ENCODE data around the gene OR4K15. TPM values are rescaled to one million over a fixed set of nuclear protein-coding genes. Genes with fewer than 3 reads are reported as not detected.

OR4K15 gene
- total RNA-seq (2012; rRNA removed), result not detected in 2 replicates
- not detected in 2 replicates for polyA plus RNA-seq (2012; rRNA removed)
- not detected in 2 replicates for polyA plus RNA-seq (2012; cell fraction: cytosol; rRNA removed)
- polyA plus RNA-seq (2012; cell fraction: nucleus; rRNA removed; ENCODE audit: low replicate concordance), result not detected in 2 replicates
- Bru-seq, nascent RNA, result not detected
- not detected for BruChase-seq, experiment 1, labeled RNA remaining after a 6-hour chase
- not detected for BruChase-seq, experiment 2, labeled RNA remaining after a 2-hour chase
- long read RNA-seq, result 0 reads

DNA sequence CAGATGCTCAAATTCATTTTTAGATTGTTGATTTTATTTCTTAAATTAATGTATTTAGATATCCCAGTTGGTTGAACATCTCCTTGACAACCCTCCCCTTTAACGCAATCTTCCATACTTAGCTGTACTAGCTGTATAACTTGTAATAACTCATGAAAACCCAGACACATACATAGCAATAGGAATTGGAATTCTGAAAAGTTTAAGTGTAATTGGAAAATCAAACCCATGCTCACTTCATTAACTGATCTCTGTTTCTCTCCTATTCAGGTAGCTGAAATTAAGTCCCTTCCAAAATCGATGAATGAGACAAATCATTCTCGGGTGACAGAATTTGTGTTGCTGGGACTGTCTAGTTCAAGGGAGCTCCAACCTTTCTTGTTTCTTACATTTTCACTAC lies at the start of gene OR4K15:
OR4K15 (plus strand) TSS at position 301 of the 400 bp plus-strand sequence; CDS start at position 301, 0 bp downstream.
- Histone ChIP-seq H4K5ac (ENCODE audit: low read depth, low read length) (no peak within 1 kb of the TSS), H2BK120ac (ENCODE audit: low read depth, low read length) (no peak within 1 kb of the TSS), H3K56ac (ENCODE audit: extremely low read depth, insufficient read depth, low read length) (no peak within 1 kb of the TSS), H2AK9ac (replicated peaks; ENCODE audit: low read depth, low read length, poor library complexity) (no peak within 1 kb of the TSS), H4K8ac (ENCODE audit: low read depth in 2 of 2, low read length in 2 of 2) (no peak within 1 kb of the TSS), H3K18ac (ENCODE audit: low read depth, low read length) (no peak within 1 kb of the TSS), H2BK20ac (ENCODE audit: low read depth, low read length) (no peak within 1 kb of the TSS), H3K4me3 (ENCODE audit: insufficient read depth, low read depth, low read length) (no peak within 1 kb of the TSS), H2BK15ac (ENCODE audit: low read depth, low read length) (no peak within 1 kb of the TSS), H3K79me1 (ENCODE audit: low read depth in 1 of 2, low read length in 2 of 2) (no peaks in the 10 kb centered on the region), H3K4me1 (ENCODE audit: control insufficient read depth, insufficient read depth, low read length) (no peaks in the 10 kb centered on the region), H3K4me2 (ENCODE audit: low read depth, low read length) (no peak within 1 kb of the TSS), H3K27me3 (ENCODE audit: control insufficient read depth, insufficient read depth, low read length) (no peaks in the 10 kb centered on the region), H3K9me1 (ENCODE audit: insufficient read depth, low read length) (no peaks in the 10 kb centered on the region), H3K14ac (replicated peaks; ENCODE audit: low read depth, low read length) (no peak within 1 kb of the TSS), H2BK5ac (ENCODE audit: low read depth, low read length, poor library complexity, severe bottlenecking) (no peak within 1 kb of the TSS), H3K36me3 (ENCODE audit: control insufficient read depth, insufficient read depth, low read length) (no peaks in the 10 kb centered on the region), H3K23ac (ENCODE audit: low read depth, low read length) (no peak within 1 kb of the TSS), H4K91ac (ENCODE audit: insufficient read depth, low read depth, low read length) (no peak within 1 kb of the TSS), H2AK5ac (ENCODE audit: low read depth, low read length) (no peak within 1 kb of the TSS), H3K9ac (ENCODE audit: low read depth, low read length) (no peak within 1 kb of the TSS), H3K9me3 (ENCODE audit: control insufficient read depth, insufficient read depth, low read length) (0 out of 2 replicates have a peak, but pooled peaks cover 2% of the 10 kb centered on the region), H2AFZ (replicated peaks; ENCODE audit: low read length, poor library complexity) (no peak within 1 kb of the TSS), H4K20me1 (ENCODE audit: insufficient read depth, low read length) (no peaks in the 10 kb centered on the region), H3K27ac (ENCODE audit: insufficient read depth, low read length) (no peak within 1 kb of the TSS), H3K4ac (ENCODE audit: low read depth, low read length) (no peak within 1 kb of the TSS)
- ATAC-seq (ENCODE audit: low read depth) (no peak), DNase-seq (no peak)
- WGBS, 2 experiments (ENCODE audit: extremely low coverage in 2 of 2, insufficient read length in 1 of 2), result no CpG with 5 or more reads among the region's 3 CpGs
- TF ChIP-seq MXI1 (IDR thresholded peaks at IDR 0.05; ENCODE audit: borderline replicate concordance, low read depth, low read length) (no peak), RAD21 (IDR thresholded peaks at IDR 0.05; ENCODE audit: low read length) (no peak), MAFK (IDR thresholded peaks at IDR 0.05; ENCODE audit: low read depth, low read length) (no peak), RFX5 (IDR thresholded peaks at IDR 0.05; ENCODE audit: low read depth, low read length) (no peak), FOS (IDR thresholded peaks at IDR 0.05; ENCODE audit: low read depth, low read length) (no peak)
- TF ChIP-seq, protein P1, sequence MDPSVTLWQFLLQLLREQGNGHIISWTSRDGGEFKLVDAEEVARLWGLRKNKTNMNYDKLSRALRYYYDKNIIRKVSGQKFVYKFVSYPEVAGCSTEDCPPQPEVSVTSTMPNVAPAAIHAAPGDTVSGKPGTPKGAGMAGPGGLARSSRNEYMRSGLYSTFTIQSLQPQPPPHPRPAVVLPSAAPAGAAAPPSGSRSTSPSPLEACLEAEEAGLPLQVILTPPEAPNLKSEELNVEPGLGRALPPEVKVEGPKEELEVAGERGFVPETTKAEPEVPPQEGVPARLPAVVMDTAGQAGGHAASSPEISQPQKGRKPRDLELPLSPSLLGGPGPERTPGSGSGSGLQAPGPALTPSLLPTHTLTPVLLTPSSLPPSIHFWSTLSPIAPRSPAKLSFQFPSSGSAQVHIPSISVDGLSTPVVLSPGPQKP (IDR thresholded peaks at IDR 0.05; ENCODE audit: borderline replicate concordance, low read depth, low read length), result no peak
- TF ChIP-seq, protein P2, sequence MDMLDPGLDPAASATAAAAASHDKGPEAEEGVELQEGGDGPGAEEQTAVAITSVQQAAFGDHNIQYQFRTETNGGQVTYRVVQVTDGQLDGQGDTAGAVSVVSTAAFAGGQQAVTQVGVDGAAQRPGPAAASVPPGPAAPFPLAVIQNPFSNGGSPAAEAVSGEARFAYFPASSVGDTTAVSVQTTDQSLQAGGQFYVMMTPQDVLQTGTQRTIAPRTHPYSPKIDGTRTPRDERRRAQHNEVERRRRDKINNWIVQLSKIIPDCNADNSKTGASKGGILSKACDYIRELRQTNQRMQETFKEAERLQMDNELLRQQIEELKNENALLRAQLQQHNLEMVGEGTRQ (IDR thresholded peaks at IDR 0.05; ENCODE audit: low read depth, low read length), result no peak
- dilution Hi-C loops (cut with HindIII; ENCODE audit: low sequenced_read_pairs, unreplicated experiment), result no loop called here
- no TSS peak for BruUV-seq (replicated peaks)
- ChIA-PET CTCF (no interaction called here), POLR2A (ENCODE audit: unreplicated experiment) (no interaction called here)
- in situ Hi-C loops (cut with MboI; ENCODE audit: low sequenced_read_pairs), result no loop called here
- intact Hi-C loops (cut with micrococcal nuclease), result no loop called here

Measured in IMR-90 (cell line).